CD4-positive, alpha-beta T cell (primary cell): Measurements from ENCODE around the gene PLD6. TPM values are rescaled to one million over a fixed set of nuclear protein-coding genes. Genes with fewer than 3 reads are reported as not detected.

Source experiments
- ATAC-seq: fragments of 200-7000 bp; cut with Tn5 transposase; one replicate; pipeline ENCODE4 v1.10.0; 2022; ENCODE audit warnings: mild to moderate bottlenecking; ENCODE audit not compliant: poor library complexity
- CTCF ChIA-PET: fragments of 350-600 bp; sonication (Branson Sonifier 250); formaldehyde crosslinking; loops from one replicate; lab custom pipeline; 2021; ENCODE audit warnings: antibody characterized with exemption, inconsistent platforms; lab: Charles Lee
- POLR2A ChIA-PET: fragments of 350-600 bp; sonication (Branson Sonifier 250); formaldehyde crosslinking; loops from one replicate; lab custom pipeline; 2021; ENCODE audit warnings: antibody characterized with exemption, inconsistent platforms; lab: Charles Lee
- DNase-seq, 14 experiments: peaks; one replicate each; pipeline ENCODE4 v3.0.0-alpha.2; 2013 to 2020; ENCODE audit warnings: mixed read lengths in 2 of 14
- H3K27ac ChIP-seq, 2 donors: one replicate each; pipeline versions ENCODE4 v1.5.1 to v1.7.0; 2013; ENCODE audit warnings: low read length in 2 of 2, low read depth in 1 of 2, mild to moderate bottlenecking in 1 of 2
- H3K27me3 ChIP-seq, 2 experiments: 1 replicate in 1 of 2; 2 replicates in 1 of 2; pipeline versions ENCODE4 v1.6.1 to v1.7.0; 2013; ENCODE audit warnings: low read length in 2 of 2, control low read depth in 1 of 2, mild to moderate bottlenecking in 1 of 2, moderate library complexity in 1 of 2; ENCODE audit not compliant: insufficient read depth in 2 of 2, control insufficient read depth in 1 of 2
- H3K36me3 ChIP-seq: one replicate; pipeline ENCODE4 v1.6.1; 2013; ENCODE audit warnings: low read length, control low read depth; ENCODE audit not compliant: insufficient read depth
- H3K4me1 ChIP-seq: one replicate; pipeline ENCODE4 v1.6.1; 2013; ENCODE audit warnings: low read length, control low read depth; ENCODE audit not compliant: insufficient read depth
- H3K4me3 ChIP-seq: one replicate; pipeline ENCODE4 v1.5.1; 2013; ENCODE audit warnings: mild to moderate bottlenecking, low read length, moderate library complexity
- H3K9me3 ChIP-seq, 2 experiments: 1 replicate in 1 of 2; 2 replicates in 1 of 2; pipeline versions ENCODE4 v1.6.1 to v1.7.0; 2013; ENCODE audit warnings: low read length in 2 of 2, mild to moderate bottlenecking in 2 of 2, control low read depth in 1 of 2, moderate library complexity in 1 of 2; ENCODE audit not compliant: control insufficient read depth in 1 of 2, insufficient read depth in 1 of 2
- H3K27ac Mint-ChIP-seq: one replicate; pipeline ENCODE4 v1.8.0; 2020; ENCODE audit warnings: mixed read lengths
- H3K27me3 Mint-ChIP-seq: one replicate; pipeline ENCODE4 v1.8.0; 2021; ENCODE audit warnings: mixed read lengths
- H3K36me3 Mint-ChIP-seq: one replicate; pipeline ENCODE4 v1.8.0; 2021; ENCODE audit warnings: low read depth, mixed read lengths
- H3K4me1 Mint-ChIP-seq: one replicate; pipeline ENCODE4 v1.8.0; 2021; ENCODE audit warnings: low read depth, mixed read lengths
- H3K4me3 Mint-ChIP-seq: one replicate; pipeline ENCODE4 v1.8.0; 2020; ENCODE audit warnings: mild to moderate bottlenecking, mixed read lengths
- H3K9me3 Mint-ChIP-seq: one replicate; pipeline ENCODE4 v1.8.0; 2020; ENCODE audit warnings: mixed read lengths
- CTCF ChIP-seq: fragments of 200-600 bp; IDR thresholded peaks from one replicate; pipeline ENCODE4 v1.8.0; 2022; ENCODE audit warnings: antibody characterized with exemption, mild to moderate bottlenecking
- intact Hi-C, 2 experiments: fragments of 100-400 bp; cut with DNase I in 1 of 2; cut with micrococcal nuclease in 1 of 2; formaldehyde crosslinking; loops; one replicate each; pipeline versions ENCODE4 v1.15.1 to v1.9.0; 2023 to 2025; cut with DNase I, micrococcal nuclease
- total RNA-seq, 174 experiments: library from RNA in 2 of 174; stranded (reverse) in 2 of 174; gene quantifications; one replicate each; pipeline ENCODE4 v1.2.3 and lab custom pipeline; 2021 to 2026

The PLD6 gene
- total RNA-seq, 2 experiments from 2014 or later, result 7.1 to 7.5 TPM

- CTCF ChIA-PET, result no interaction called here
- Mint-ChIP-seq H3K4me1 (peaks cover 24% of the 10 kb centered on the region), H3K4me3 (no peak overlapping the region), H3K9me3 (no peaks in the 10 kb centered on the region), H3K36me3 (peaks cover 20% of the 10 kb centered on the region), H3K27me3 (no peaks in the 10 kb centered on the region), H3K27ac (peak overlapping the region; percentile 92)
- H3K27ac ChIP-seq, result no peak overlapping the region
- no peak for TF ChIP-seq CTCF
- intact Hi-C loops, result loop anchor here (2.0 to 10.0 kb wide), 3 partner anchors 53 to 73 kb away; partner anchors contain the start of gene COPS3 (in 1 of the 2)
- ATAC-seq (no peak), DNase-seq (peak in 2 of 14 experiments; percentile 54 to 59)
- H3K4me1 ChIP-seq, result peaks cover 33% of the 10 kb centered on the region
- no peak overlapping the region for H3K4me3 ChIP-seq
- POLR2A ChIA-PET, result interaction anchor here (0.9 to 3.4 kb wide), 3 partner anchors 26 to 31 kb away, joined by 4 to 17 read pairs (median 11); partner anchors contain the start of gene FLCN
- peaks cover 3% of the 10 kb centered on the region for H3K36me3 ChIP-seq
- H3K9me3 ChIP-seq, result peaks cover 0 to 5% of the 10 kb centered on the region in 2 experiments
- no peaks in the 10 kb centered on the region for H3K27me3 ChIP-seq
Measured at GRCh38 chr17:17207998-17208397, 1.9 kb upstream of the PLD6 start.

- Histone ChIP-seq H3K36me3 (peaks cover 13% of the 10 kb centered on the region), H3K27me3 (no peaks in the 10 kb centered on the region), H3K9me3 (peaks cover 0 to 5% of the 10 kb centered on the region in 2 experiments), H3K4me3 (no peak overlapping the region), H3K27ac (no peak overlapping the region), H3K4me1 (peaks cover 34% of the 10 kb centered on the region)
- Mint-ChIP-seq H3K27me3 (no peaks in the 10 kb centered on the region), H3K4me3 (peak overlapping the region; percentile 77), H3K9me3 (no peaks in the 10 kb centered on the region), H3K36me3 (peaks cover 25% of the 10 kb centered on the region), H3K4me1 (peaks cover 24% of the 10 kb centered on the region), H3K27ac (peak overlapping the region; percentile 92)
- ATAC-seq, result no peak
- ChIA-PET POLR2A (interaction anchor here (0.9 to 3.4 kb wide), 3 partner anchors 22 to 30 kb away, joined by 3 to 17 read pairs (median 11); no protein-coding TSS in a partner anchor), CTCF (no interaction called here)
- no peak for DNase-seq
- intact Hi-C loops, result loop anchor here (1.0 to 10.0 kb wide), 4 partner anchors 30 to 74 kb away; partner anchors contain the start of genes COPS3 (in 1 of the 2) and FLCN (in 1 of the 2)
- no peak for TF ChIP-seq CTCF
Measured at GRCh38 chr17:17206913-17207335, 791 bp upstream of the PLD6 start.

- H3K4me1 Mint-ChIP-seq, result peaks cover 24% of the 10 kb centered on the region
- H3K4me3 Mint-ChIP-seq, result peak overlapping the region; percentile 93
- H3K36me3 Mint-ChIP-seq, result peaks cover 35% of the 10 kb centered on the region
- no peaks in the 10 kb centered on the region for H3K27me3 ChIP-seq
- peak overlapping the region; percentile 45 to 53 for H3K27ac ChIP-seq
- intact Hi-C loops, result loop anchor here (1.0 to 10.0 kb wide), 6 partner anchors 23 to 75 kb away; partner anchors contain the start of genes COPS3 (in 1 of the 2) and FLCN (in 1 of the 2)
- H3K36me3 ChIP-seq, result peaks cover 24% of the 10 kb centered on the region
- peaks cover 0 to 5% of the 10 kb centered on the region in 2 experiments for H3K9me3 ChIP-seq
- H3K4me1 ChIP-seq, result peaks cover 34% of the 10 kb centered on the region
- ATAC-seq, result peak; percentile 52
- peak overlapping the region; percentile 92 for H3K27ac Mint-ChIP-seq
- ChIA-PET POLR2A (interaction anchor here (0.8 to 3.4 kb wide), 12 partner anchors 11 to 85 kb away, joined by 3 to 17 read pairs (median 3); partner anchors contain the start of gene FLCN), CTCF (interaction anchor here (1.0 kb wide), 1 partner anchor 25 kb away, joined by 3 read pairs; no protein-coding TSS in a partner anchor)
- TF ChIP-seq CTCF, result no peak
- H3K27me3 Mint-ChIP-seq, result no peaks in the 10 kb centered on the region
- DNase-seq, result peak; percentile 36 to 83 (median 54)
- peak overlapping the region; percentile 84 for H3K4me3 ChIP-seq
- H3K9me3 Mint-ChIP-seq, result no peaks in the 10 kb centered on the region
Measured at GRCh38 chr17:17205368-17206123, 587 bp downstream of the PLD6 start.
